Body of pancreas (tissue), 4 donors: ENCODE data around the gene ZG16. TPM values are rescaled to one million over a fixed set of nuclear protein-coding genes. Genes with fewer than 3 reads are reported as not detected.

Source experiments
- ATAC-seq: fragments of 150-250 bp; one replicate; pipeline ENCODE4 v1.9.1; 2016
- DNase-seq, 4 donors: peaks; one replicate each; pipeline ENCODE4 v3.0.0-alpha.2; 2019
- H3K27ac ChIP-seq, 4 donors: fragments of 200-600 bp; sonication (generic); 1 replicate in 3 of 4; 2 replicates in 1 of 4; pipeline versions ENCODE4 v1.5.1 to v1.6.1; 2016 to 2019; ENCODE audit warnings: mild to moderate bottlenecking in 1 of 4, mixed read lengths in 1 of 4, moderate library complexity in 1 of 4
- H3K27me3 ChIP-seq, 2 donors: fragments of 200-600 bp; sonication (generic); one replicate each; pipeline ENCODE4 v1.6.0; 2016; ENCODE audit warnings: mild to moderate bottlenecking in 1 of 2
- H3K36me3 ChIP-seq, 2 donors: fragments of 200-600 bp; sonication (generic); replicated peaks in 1 of 2; 2 replicates each; pipeline ENCODE4 v1.5.1; 2016; ENCODE audit warnings: low read depth in 2 of 2; ENCODE audit not compliant: insufficient read depth in 1 of 2
- H3K4me1 ChIP-seq: fragments of 200-600 bp; sonication (generic); one replicate; pipeline ENCODE4 v1.6.0; 2016
- H3K4me3 ChIP-seq, 2 donors: fragments of 200-600 bp; sonication (generic); 1 replicate in 1 of 2; 2 replicates in 1 of 2; pipeline ENCODE4 v1.5.1; 2016 to 2019
- H3K9me3 ChIP-seq, 3 donors: fragments of 200-600 bp; sonication (generic); 1 replicate in 2 of 3; 2 replicates in 1 of 3; pipeline ENCODE4 v1.5.1; 2016
- CTCF ChIP-seq, 7 experiments: fragments of 450-650 bp in 4 of 7; fragments of 200-600 bp in 3 of 7; sonication (generic) in 3 of 7; IDR thresholded peaks; one replicate each; pipeline ENCODE4 v1.5.1; 2016 to 2019; ENCODE audit warnings: antibody characterized with exemption in 7 of 7
- POLR2A ChIP-seq, 3 donors: fragments of 450-650 bp; IDR thresholded peaks; one replicate each; pipeline ENCODE4 v1.6.1; 2016; ENCODE audit warnings: antibody characterized with exemption in 3 of 3, mild to moderate bottlenecking in 2 of 3
- WGBS, 2 donors: methylation state at CpG; one replicate each; pipeline ENCODE4 v1.1.5; 2017; 5-methylcytosine and 5-hydroxymethylcytosine counted together
- intact Hi-C: fragments of 100-400 bp; cut with DNase I; formaldehyde crosslinking; loops from one replicate; pipeline ENCODE4 v1.15.1; 2023
- total RNA-seq, 2 donors: library from RNA; depleted of rRNA; stranded (reverse); fragments of >200 nt; gene quantifications; one replicate each; pipeline ENCODE4 v1.1.0, GENCODE V29; 2016

ZG16 gene
- total RNA-seq, 2 donors from 2014 or later = 0.26 to 0.99 TPM

DNA sequence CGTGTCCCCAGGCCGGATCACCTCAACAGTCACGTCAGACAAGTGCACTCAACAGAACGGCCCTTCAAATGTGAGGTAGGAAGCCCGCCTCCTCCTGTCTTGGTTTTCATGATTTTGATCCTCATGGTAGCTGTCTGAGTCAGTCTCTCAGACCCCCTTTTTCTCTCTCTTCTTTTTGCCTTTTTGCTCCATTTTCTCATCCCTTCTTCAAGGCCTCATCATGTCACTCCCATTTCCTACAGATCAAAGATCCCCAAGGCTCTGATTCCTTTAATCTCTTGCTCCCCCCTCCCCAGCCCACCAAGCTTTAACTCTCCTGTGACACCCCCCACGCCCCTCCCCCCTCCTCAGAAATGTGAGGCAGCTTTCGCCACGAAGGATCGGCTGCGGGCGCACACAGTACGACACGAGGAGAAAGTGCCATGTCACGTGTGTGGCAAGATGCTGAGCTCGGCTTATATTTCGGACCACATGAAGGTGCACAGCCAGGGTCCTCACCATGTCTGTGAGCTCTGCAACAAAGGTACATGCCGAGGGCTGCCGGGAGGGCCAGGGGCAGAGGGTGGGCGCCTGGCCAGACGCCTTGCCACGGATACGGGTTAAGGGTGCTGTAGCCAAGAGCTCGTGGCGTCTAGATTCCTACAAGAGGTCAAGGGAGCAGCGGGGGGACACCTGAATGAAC is 30.3 kb downstream of the ZG16 start:
- Histone ChIP-seq H3K36me3 (no peaks in the 10 kb centered on the region), H3K4me3 (no peak overlapping the region), H3K27ac (peak overlapping the region; percentile 73 to 90 (median 83)), H3K9me3 (no peaks in the 10 kb centered on the region), H3K4me1 (peaks cover 66% of the 10 kb centered on the region), H3K27me3 (no peaks in the 10 kb centered on the region)
- 67 to 76% methylated on average over 25 of the region's 25 CpGs for WGBS, 2 donors
- TF ChIP-seq CTCF (IDR thresholded peaks at IDR 0.05) (no peak), POLR2A (IDR thresholded peaks at IDR 0.05) (no peak)
- no peak for DNase-seq
- no peak for ATAC-seq
- intact Hi-C loops = no loop called here

GRCh38 chr16:29809031-29809747 is 31.1 kb downstream of the ZG16 start:
- TF ChIP-seq CTCF (IDR thresholded peaks at IDR 0.05) (no peak), POLR2A (IDR thresholded peaks at IDR 0.05) (no peak)
- Histone ChIP-seq H3K4me1 (peaks cover 61% of the 10 kb centered on the region), H3K36me3 (no peaks in the 10 kb centered on the region), H3K9me3 (no peaks in the 10 kb centered on the region), H3K27ac (peak overlapping the region in 3 of 4 donors; percentile 77 to 90 (median 89)), H3K27me3 (no peaks in the 10 kb centered on the region), H3K4me3 (no peak overlapping the region)
- intact Hi-C loops = no loop called here
- DNase-seq = no peak
- WGBS, 2 donors = 85 to 86% methylated on average over 8 to 30 of the region's 31 CpGs
- no peak for ATAC-seq

GRCh38 chr16:29809850-29810698 is 32.0 kb downstream of the ZG16 start:
- H3K4me1 ChIP-seq = peaks cover 57% of the 10 kb centered on the region
- 57 to 72% methylated on average over 19 to 23 of the region's 23 CpGs for WGBS, 2 donors
- intact Hi-C loops = no loop called here
- ATAC-seq (no peak), DNase-seq (no peak)
- no peak overlapping the region for H3K4me3 ChIP-seq
- TF ChIP-seq CTCF (IDR thresholded peaks at IDR 0.05) = no peak
- TF ChIP-seq POLR2A (IDR thresholded peaks at IDR 0.05) = no peak
- H3K36me3 ChIP-seq = no peaks in the 10 kb centered on the region
- no peaks in the 10 kb centered on the region for H3K9me3 ChIP-seq
- H3K27ac ChIP-seq = peak overlapping the region in 3 of 4 donors; percentile 77 to 90 (median 89)
- H3K27me3 ChIP-seq = no peaks in the 10 kb centered on the region

GRCh38 chr16:29810699-29811169 is 32.7 kb downstream of the ZG16 start:
- WGBS, 2 donors = 29 to 31% methylated on average over 9 of the region's 9 CpGs
- ATAC-seq (no peak), DNase-seq (no peak)
- no peak overlapping the region for H3K4me3 ChIP-seq
- peak overlapping the region; percentile 77 to 90 (median 86) for H3K27ac ChIP-seq
- TF ChIP-seq POLR2A (IDR thresholded peaks at IDR 0.05) = no peak
- TF ChIP-seq CTCF (IDR thresholded peaks at IDR 0.05) = no peak
- no peaks in the 10 kb centered on the region for H3K9me3 ChIP-seq
- intact Hi-C loops = no loop called here
- no peaks in the 10 kb centered on the region for H3K36me3 ChIP-seq
- peaks cover 61% of the 10 kb centered on the region for H3K4me1 ChIP-seq
- no peaks in the 10 kb centered on the region for H3K27me3 ChIP-seq
